OCI-LY1 (cell line): ENCODE data around the gene MPC2.

Experiments
- H2AFZ ChIP-seq: fragments of 200-600 bp; sonication (generic), shearing (Covaris generic); 2 replicates; pipeline ENCODE4 v1.6.0; 2014; ENCODE audit warnings: antibody characterized with exemption, mild to moderate bottlenecking, low read length
- H3F3A ChIP-seq: fragments of 200-600 bp; sonication (generic), shearing (Covaris generic); 2 replicates; pipeline ENCODE4 v1.6.0; 2014; ENCODE audit warnings: mild to moderate bottlenecking, antibody characterized with exemption, low read length, moderate library complexity; ENCODE audit not compliant: insufficient read depth
- H3K27ac ChIP-seq: fragments of 200-600 bp; sonication (generic); 2 replicates; pipeline ENCODE4 v1.5.1; 2014; ENCODE audit warnings: low read length, mixed run types, mild to moderate bottlenecking, low read depth; ENCODE audit not compliant: poor library complexity, severe bottlenecking
- H3K27me3 ChIP-seq: fragments of 200-600 bp; sonication (generic); 2 replicates; pipeline ENCODE4 v1.6.0; 2014; ENCODE audit warnings: antibody characterized with exemption, mild to moderate bottlenecking, low read length, moderate library complexity; ENCODE audit not compliant: insufficient read depth
- H3K36me3 ChIP-seq: fragments of 200-600 bp; sonication (generic); 2 replicates; pipeline ENCODE4 v1.6.1; 2014; ENCODE audit warnings: mild to moderate bottlenecking, antibody characterized with exemption, low read length, moderate library complexity, mixed read lengths; ENCODE audit not compliant: insufficient read depth
- H3K4me1 ChIP-seq: fragments of 200-600 bp; sonication (generic); 2 replicates; pipeline ENCODE4 v1.5.1; 2014; ENCODE audit warnings: mild to moderate bottlenecking, low read length, moderate library complexity; ENCODE audit not compliant: insufficient read depth, severe bottlenecking
- H3K4me2 ChIP-seq: fragments of 200-600 bp; sonication (generic), shearing (Covaris generic); 2 replicates; pipeline ENCODE4 v1.6.1; 2014; ENCODE audit warnings: low read length
- H3K4me3 ChIP-seq: fragments of 200-600 bp; sonication (generic); 2 replicates; pipeline ENCODE4 v1.5.1; 2014; ENCODE audit warnings: low read length, low read depth, mild to moderate bottlenecking, mixed read lengths; ENCODE audit not compliant: poor library complexity, severe bottlenecking
- H3K79me2 ChIP-seq: fragments of 200-600 bp; shearing (Covaris generic); 2 replicates; pipeline ENCODE4 v1.6.1; 2016; ENCODE audit warnings: mixed run types, low read length, mixed read lengths; ENCODE audit not compliant: insufficient read depth
- H3K9ac ChIP-seq: fragments of 200-600 bp; sonication (generic), shearing (Covaris generic); 2 replicates; pipeline ENCODE4 v1.6.1; 2014; ENCODE audit warnings: mild to moderate bottlenecking, low read length, mixed read lengths
- H3K9me2 ChIP-seq: fragments of 200-600 bp; sonication (generic), shearing (Covaris generic); 2 replicates; pipeline ENCODE4 v1.6.1; 2014; ENCODE audit warnings: low read depth, mild to moderate bottlenecking, low read length, mixed read lengths
- H3K9me3 ChIP-seq: fragments of 200-600 bp; shearing (Covaris generic); 2 replicates; pipeline ENCODE4 v1.6.1; 2014; ENCODE audit warnings: low read length, mixed read lengths
- H4K20me1 ChIP-seq: fragments of 200-600 bp; sonication (generic), shearing (Covaris generic); 2 replicates; pipeline ENCODE4 v1.6.0; 2016; ENCODE audit warnings: mild to moderate bottlenecking, low read length; ENCODE audit not compliant: insufficient read depth
- CTCF ChIP-seq: fragments of 200-600 bp; sonication (generic), shearing (Covaris generic); IDR thresholded peaks from 2 replicates; pipeline ENCODE4 v1.5.1; 2017; ENCODE audit warnings: mild to moderate bottlenecking, antibody characterized with exemption, low read length, moderate library complexity, mixed read lengths
- EZH2 ChIP-seq: fragments of 200-600 bp; sonication (generic), shearing (Covaris generic); IDR thresholded peaks from 2 replicates; pipeline ENCODE4 v1.8.0; 2017; ENCODE audit warnings: borderline replicate concordance, mixed run types, mild to moderate bottlenecking, antibody characterized with exemption, low read length, moderate library complexity, mixed read lengths

MPC2 gene

GRCh38 chr1:167922023-167922422 lies 14.8 kb downstream of the MPC2 start:
- no peaks in the 10 kb centered on the region for H3K9me2 ChIP-seq
- no peaks in the 10 kb centered on the region; the same call in 1 of the 2 replicates for H3K79me2 ChIP-seq
- H2AFZ ChIP-seq = no peak overlapping the region
- peaks cover 34% of the 10 kb centered on the region for H3K36me3 ChIP-seq
- H3K4me2 ChIP-seq = no peak overlapping the region
- no peak overlapping the region for H3K9ac ChIP-seq
- H3K27me3 ChIP-seq = no peaks in the 10 kb centered on the region
- H3K27ac ChIP-seq = no peak overlapping the region
- no peaks in the 10 kb centered on the region for H3K9me3 ChIP-seq
- peaks cover 9% of the 10 kb centered on the region for H3K4me1 ChIP-seq
- TF ChIP-seq EZH2 = no peak
- TF ChIP-seq CTCF = no peak
- H4K20me1 ChIP-seq = no peaks in the 10 kb centered on the region
- no peaks in the 10 kb centered on the region for H3F3A ChIP-seq
- no peak overlapping the region for H3K4me3 ChIP-seq

- Histone ChIP-seq H3K79me2 (no peaks in the 10 kb centered on the region; the same call in 1 of the 2 replicates), H3K27ac (no peak overlapping the region), H3K4me1 (no peaks in the 10 kb centered on the region), H3K4me2 (no peak overlapping the region), H3K27me3 (no peaks in the 10 kb centered on the region), H3K9ac (no peak overlapping the region), H3K9me2 (no peaks in the 10 kb centered on the region), H3F3A (no peaks in the 10 kb centered on the region), H3K9me3 (no peaks in the 10 kb centered on the region), H2AFZ (no peak overlapping the region), H3K4me3 (no peak overlapping the region), H4K20me1 (no peaks in the 10 kb centered on the region), H3K36me3 (peaks cover 24% of the 10 kb centered on the region; the same call in 1 of the 2 replicates)
- TF ChIP-seq EZH2 (no peak), CTCF (no peak)
Measured at GRCh38 chr1:167916766-167917511, 19.9 kb downstream of the MPC2 start.

- Histone ChIP-seq H3K79me2 (no peaks in the 10 kb centered on the region), H4K20me1 (no peaks in the 10 kb centered on the region), H3K36me3 (peaks cover 24% of the 10 kb centered on the region; the same call in 1 of the 2 replicates), H3K4me1 (no peaks in the 10 kb centered on the region), H3K9me3 (0 out of 2 replicates have a peak, but pooled peaks cover under 1% of the 10 kb centered on the region), H2AFZ (no peak overlapping the region), H3K4me3 (no peak overlapping the region), H3K9ac (no peak overlapping the region), H3K27ac (no peak overlapping the region), H3K9me2 (no peaks in the 10 kb centered on the region), H3K4me2 (no peak overlapping the region), H3K27me3 (no peaks in the 10 kb centered on the region), H3F3A (no peaks in the 10 kb centered on the region)
- no peak for TF ChIP-seq CTCF
- TF ChIP-seq EZH2 = no peak
Measured at GRCh38 chr1:167915569-167915968, 21.3 kb downstream of the MPC2 start.
